Glutamatergic neuron (in vitro differentiated cells): ENCODE results near the gene NAB2. TPM values are rescaled to one million over a fixed set of nuclear protein-coding genes. Genes with fewer than 3 reads are reported as not detected.
"Not testable (repeated sequence)": the region's sequence is repeated elsewhere in the genome, so short reads cannot be mapped to it uniquely, and the experiment has no call there.

ENCODE experiments used
- DNase-seq: peaks from one replicate; pipeline ENCODE4 v3.0.0; 2022
- H3K27ac Mint-ChIP-seq: one replicate; pipeline ENCODE4 v1.8.0; 2020; ENCODE audit warnings: mild to moderate bottlenecking, mixed read lengths, inconsistent platforms; ENCODE audit not compliant: unreplicated experiment
- H3K27me3 Mint-ChIP-seq: one replicate; pipeline ENCODE4 v1.8.0; 2020; ENCODE audit warnings: mild to moderate bottlenecking, moderate library complexity, mixed read lengths, inconsistent platforms; ENCODE audit not compliant: unreplicated experiment
- H3K36me3 Mint-ChIP-seq: one replicate; pipeline ENCODE4 v1.8.0; 2020; ENCODE audit warnings: mild to moderate bottlenecking, mixed read lengths, inconsistent platforms; ENCODE audit not compliant: unreplicated experiment
- H3K4me1 Mint-ChIP-seq: one replicate; pipeline ENCODE4 v1.8.0; 2020; ENCODE audit warnings: mild to moderate bottlenecking, low read depth, mixed read lengths, inconsistent platforms; ENCODE audit not compliant: unreplicated experiment
- H3K4me3 Mint-ChIP-seq: one replicate; pipeline ENCODE4 v1.8.0; 2020; ENCODE audit warnings: mild to moderate bottlenecking, mixed read lengths, inconsistent platforms; ENCODE audit not compliant: unreplicated experiment
- H3K9me3 Mint-ChIP-seq: one replicate; pipeline ENCODE4 v1.8.0; 2020; ENCODE audit warnings: mild to moderate bottlenecking, moderate library complexity, mixed read lengths, inconsistent platforms; ENCODE audit not compliant: unreplicated experiment
- total RNA-seq: library from RNA; stranded (reverse); fragmentation: NEBNext Ultra II Directional; extraction: Animal tissue kit (Norgen Biotek cat#: 25700); gene quantifications from one replicate; pipeline ENCODE4 v1.2.1, GENCODE V29; 2021; ENCODE audit not compliant: unreplicated experiment
- TF ChIP-seq, protein P1 (sequence below): fragments of 200-600 bp; sonication (generic); IDR thresholded peaks from one replicate; pipeline ENCODE4 v1.5.0; 2021; ENCODE audit not compliant: partially characterized antibody, unreplicated experiment

NAB2 gene
- total RNA-seq, 1 donor from 2014 or later, result 20.0 TPM

DNA sequence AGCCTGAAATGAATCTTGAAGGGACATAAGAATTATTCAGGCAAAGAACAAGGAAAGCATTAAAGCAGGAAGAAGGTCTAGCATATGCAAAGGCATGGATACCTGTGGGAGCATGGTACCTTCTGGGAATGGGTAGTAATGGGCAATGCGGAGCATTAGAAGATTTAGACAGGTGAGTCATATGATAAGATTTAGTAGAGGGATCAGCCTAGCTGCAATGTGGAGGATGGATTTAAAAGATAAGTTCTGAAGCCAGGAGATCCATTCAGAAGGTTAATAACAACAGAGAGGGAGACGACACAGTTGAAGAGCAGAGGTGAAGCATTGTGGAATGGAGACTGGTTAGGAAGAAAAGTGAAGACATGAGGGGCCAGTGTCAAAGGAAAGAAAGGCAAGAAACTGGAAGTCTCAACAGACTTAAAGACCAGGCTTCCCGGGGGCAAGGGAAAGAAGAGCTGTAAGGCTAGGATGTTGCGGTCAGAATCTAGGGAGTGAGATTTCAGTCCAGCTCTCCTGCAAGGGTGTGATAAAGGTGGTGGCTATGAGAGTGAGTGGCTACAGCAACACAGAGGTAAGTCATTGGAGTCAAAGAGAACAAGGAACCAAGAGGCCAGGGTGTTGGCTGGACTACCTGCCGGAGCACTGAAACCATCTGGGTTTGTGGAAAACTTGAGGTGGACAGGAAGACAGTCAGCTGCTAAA lies 27.8 kb downstream of the NAB2 start:
- Mint-ChIP-seq H3K27me3 (peaks cover 6% of the 10 kb centered on the region), H3K27ac (no peak overlapping the region), H3K9me3 (peaks cover 9% of the 10 kb centered on the region), H3K4me1 (peaks cover 4% of the 10 kb centered on the region), H3K4me3 (no peak overlapping the region), H3K36me3 (peaks cover 6% of the 10 kb centered on the region)
- no peak for DNase-seq
- TF ChIP-seq, protein P1, sequence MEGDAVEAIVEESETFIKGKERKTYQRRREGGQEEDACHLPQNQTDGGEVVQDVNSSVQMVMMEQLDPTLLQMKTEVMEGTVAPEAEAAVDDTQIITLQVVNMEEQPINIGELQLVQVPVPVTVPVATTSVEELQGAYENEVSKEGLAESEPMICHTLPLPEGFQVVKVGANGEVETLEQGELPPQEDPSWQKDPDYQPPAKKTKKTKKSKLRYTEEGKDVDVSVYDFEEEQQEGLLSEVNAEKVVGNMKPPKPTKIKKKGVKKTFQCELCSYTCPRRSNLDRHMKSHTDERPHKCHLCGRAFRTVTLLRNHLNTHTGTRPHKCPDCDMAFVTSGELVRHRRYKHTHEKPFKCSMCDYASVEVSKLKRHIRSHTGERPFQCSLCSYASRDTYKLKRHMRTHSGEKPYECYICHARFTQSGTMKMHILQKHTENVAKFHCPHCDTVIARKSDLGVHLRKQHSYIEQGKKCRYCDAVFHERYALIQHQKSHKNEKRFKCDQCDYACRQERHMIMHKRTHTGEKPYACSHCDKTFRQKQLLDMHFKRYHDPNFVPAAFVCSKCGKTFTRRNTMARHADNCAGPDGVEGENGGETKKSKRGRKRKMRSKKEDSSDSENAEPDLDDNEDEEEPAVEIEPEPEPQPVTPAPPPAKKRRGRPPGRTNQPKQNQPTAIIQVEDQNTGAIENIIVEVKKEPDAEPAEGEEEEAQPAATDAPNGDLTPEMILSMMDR, result no peak

DNA sequence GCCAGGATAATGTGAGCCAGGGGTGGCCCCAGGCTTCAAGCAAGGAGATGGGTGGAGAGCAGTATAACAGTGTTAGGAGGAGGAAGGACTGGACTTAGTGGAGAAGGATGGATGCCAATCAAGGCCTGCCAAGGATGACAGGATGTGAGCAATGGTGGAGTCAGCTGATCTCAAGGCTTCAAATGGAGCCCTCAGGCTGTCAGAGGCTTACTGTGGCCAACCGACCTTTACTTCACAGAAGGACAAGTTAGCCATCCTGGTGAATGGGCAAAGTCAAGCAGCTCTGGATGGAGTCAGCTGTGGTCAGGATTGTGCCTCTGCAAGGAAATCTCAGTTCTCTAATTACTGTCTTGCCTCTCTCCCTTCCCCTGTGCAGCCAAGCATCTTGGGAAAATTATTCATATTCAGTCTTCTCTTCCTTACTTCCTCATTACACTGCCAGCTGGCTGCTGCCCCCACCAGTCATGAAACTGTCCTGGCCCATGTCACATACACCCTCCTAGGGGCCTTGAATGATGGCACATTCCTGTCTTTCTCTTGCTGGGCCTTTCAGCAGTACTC lies 29.9 kb downstream of the NAB2 start:
- H3K27ac Mint-ChIP-seq, result no peak overlapping the region
- no peaks in the 10 kb centered on the region for H3K4me1 Mint-ChIP-seq
- peaks cover 2% of the 10 kb centered on the region for H3K27me3 Mint-ChIP-seq
- peaks cover 6% of the 10 kb centered on the region for H3K9me3 Mint-ChIP-seq
- TF ChIP-seq, protein P1, result no peak
- no peak overlapping the region for H3K4me3 Mint-ChIP-seq
- no peak for DNase-seq
- H3K36me3 Mint-ChIP-seq, result peaks cover 6% of the 10 kb centered on the region

DNA sequence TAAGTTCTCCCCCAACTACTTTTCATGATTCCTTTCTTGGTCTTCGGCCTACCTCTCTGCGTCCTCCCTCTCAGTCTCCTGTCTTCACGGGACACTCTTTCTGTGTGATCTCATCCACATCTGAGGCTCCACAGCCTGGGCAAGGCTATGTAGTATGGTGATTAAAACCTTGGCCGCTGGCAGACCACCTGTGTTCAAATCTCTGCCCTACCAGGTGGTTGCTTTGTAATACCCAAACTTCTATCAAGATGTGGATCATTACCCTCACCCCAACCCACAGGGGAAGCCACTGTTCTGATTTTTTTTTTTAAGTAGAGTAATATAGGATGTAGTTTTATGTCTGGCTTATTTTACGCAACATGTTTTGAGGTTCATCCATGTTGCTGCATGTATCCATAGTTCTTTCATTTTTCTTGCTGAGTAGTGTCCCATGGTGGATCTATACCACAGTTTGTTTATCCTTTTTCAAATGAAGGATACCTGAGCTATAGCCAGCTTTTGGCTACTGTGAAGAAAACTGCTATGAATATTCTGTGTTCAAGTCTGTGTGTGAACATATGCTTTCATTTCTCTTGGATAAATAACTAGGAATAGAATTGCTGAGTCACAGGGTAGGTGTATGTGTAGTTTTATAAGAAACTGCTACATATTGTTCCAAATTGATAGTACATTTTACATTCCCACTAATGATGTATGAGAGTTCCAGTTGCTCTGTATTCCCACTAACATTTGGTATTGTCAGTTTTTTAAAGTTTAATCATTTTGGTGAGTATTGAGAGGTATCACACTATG lies 30.6 kb downstream of the NAB2 start:
- peaks cover 6% of the 10 kb centered on the region for H3K36me3 Mint-ChIP-seq
- TF ChIP-seq, protein P1, result no peak

DNA sequence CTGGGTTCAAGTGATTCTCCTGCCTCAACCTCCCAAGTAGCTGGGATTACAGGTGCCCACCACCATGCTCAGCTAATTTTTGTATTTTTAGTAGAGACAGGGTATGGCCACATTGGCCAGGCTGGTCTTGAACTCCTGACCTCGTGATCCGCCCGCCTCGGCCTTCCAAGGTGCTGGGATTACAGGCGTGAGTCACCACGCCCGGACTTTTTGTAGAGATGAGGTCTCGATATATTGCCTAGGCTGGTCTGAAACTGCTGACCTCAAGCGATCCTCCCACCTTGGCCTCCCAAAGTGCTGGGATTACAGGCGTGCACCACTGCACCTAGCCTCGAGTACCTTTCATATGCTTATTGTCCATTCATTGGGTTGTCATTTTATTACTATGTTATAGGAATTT lies 31.8 kb downstream of the NAB2 start:
- H3K4me1 Mint-ChIP-seq, H3K9me3 Mint-ChIP-seq, H3K27me3 Mint-ChIP-seq, H3K36me3 Mint-ChIP-seq, H3K4me3 Mint-ChIP-seq, H3K27ac Mint-ChIP-seq, DNase-seq: not testable (repeated sequence)

More for the DNA sequence above, 30.6 kb downstream of the NAB2 start:
- Mint-ChIP-seq H3K4me1 (peaks cover 2% of the 10 kb centered on the region), H3K27ac (no peak overlapping the region), H3K9me3 (peaks cover 6% of the 10 kb centered on the region), H3K4me3 (no peak overlapping the region), H3K27me3 (peaks cover 3% of the 10 kb centered on the region)
- DNase-seq, result no peak

DNA sequence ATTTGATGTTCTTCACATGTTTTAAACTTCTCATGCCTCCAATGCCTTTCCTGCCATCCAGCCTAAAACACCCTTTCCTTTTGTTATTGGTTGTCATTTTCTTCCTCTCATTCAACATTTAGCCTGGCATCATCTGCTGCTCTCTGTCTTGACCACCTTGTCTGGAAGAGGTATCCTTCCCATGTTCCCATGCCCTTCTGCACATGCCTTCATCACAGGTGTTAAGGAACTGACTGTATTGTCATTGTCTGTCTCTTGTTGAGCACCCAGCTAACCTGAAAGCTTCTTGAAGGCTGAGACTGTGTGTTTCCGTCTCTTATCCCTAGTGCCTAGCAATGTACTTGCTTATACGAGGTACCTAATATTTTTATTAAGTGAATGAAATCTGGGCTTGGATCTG lies 34.9 kb downstream of the NAB2 start:
- peaks cover 6% of the 10 kb centered on the region for H3K27me3 Mint-ChIP-seq
- H3K27ac Mint-ChIP-seq, result no peak overlapping the region
- DNase-seq, result no peak
- H3K36me3 Mint-ChIP-seq, result peaks cover 6% of the 10 kb centered on the region
- peaks cover 5% of the 10 kb centered on the region for H3K9me3 Mint-ChIP-seq
- TF ChIP-seq, protein P1, result no peak
- H3K4me1 Mint-ChIP-seq, result peaks cover 4% of the 10 kb centered on the region
- H3K4me3 Mint-ChIP-seq, result no peak overlapping the region
